NB4 (cell line): Measurements from ENCODE around the gene PCGF3.

Experiments
- DNase-seq: peaks from one replicate; pipeline ENCODE4 v3.0.0; 2010; ENCODE audit warnings: low read depth
- H3K4me3 ChIP-seq: one replicate; pipeline ENCODE4 v1.5.1; 2011; ENCODE audit warnings: mild to moderate bottlenecking, low read depth, low read length, moderate library complexity
- MAX ChIP-seq: IDR thresholded peaks from 2 replicates; pipeline ENCODE4 v1.6.1; 2011; ENCODE audit warnings: low read depth, low read length
- MYC ChIP-seq: IDR thresholded peaks from 2 replicates; pipeline ENCODE4 v1.6.1; 2011; ENCODE audit warnings: low read depth, low read length
- POLR2A ChIP-seq: IDR thresholded peaks from 2 replicates; pipeline ENCODE4 v1.6.1; 2011; ENCODE audit warnings: mild to moderate bottlenecking; ENCODE audit not compliant: insufficient read length; ENCODE audit errors: extremely low read depth
- TF ChIP-seq, protein P1 (sequence below): IDR thresholded peaks from one replicate; pipeline ENCODE4 v1.5.1; 2012; ENCODE audit warnings: low read depth, low read length

The PCGF3 gene

DNA sequence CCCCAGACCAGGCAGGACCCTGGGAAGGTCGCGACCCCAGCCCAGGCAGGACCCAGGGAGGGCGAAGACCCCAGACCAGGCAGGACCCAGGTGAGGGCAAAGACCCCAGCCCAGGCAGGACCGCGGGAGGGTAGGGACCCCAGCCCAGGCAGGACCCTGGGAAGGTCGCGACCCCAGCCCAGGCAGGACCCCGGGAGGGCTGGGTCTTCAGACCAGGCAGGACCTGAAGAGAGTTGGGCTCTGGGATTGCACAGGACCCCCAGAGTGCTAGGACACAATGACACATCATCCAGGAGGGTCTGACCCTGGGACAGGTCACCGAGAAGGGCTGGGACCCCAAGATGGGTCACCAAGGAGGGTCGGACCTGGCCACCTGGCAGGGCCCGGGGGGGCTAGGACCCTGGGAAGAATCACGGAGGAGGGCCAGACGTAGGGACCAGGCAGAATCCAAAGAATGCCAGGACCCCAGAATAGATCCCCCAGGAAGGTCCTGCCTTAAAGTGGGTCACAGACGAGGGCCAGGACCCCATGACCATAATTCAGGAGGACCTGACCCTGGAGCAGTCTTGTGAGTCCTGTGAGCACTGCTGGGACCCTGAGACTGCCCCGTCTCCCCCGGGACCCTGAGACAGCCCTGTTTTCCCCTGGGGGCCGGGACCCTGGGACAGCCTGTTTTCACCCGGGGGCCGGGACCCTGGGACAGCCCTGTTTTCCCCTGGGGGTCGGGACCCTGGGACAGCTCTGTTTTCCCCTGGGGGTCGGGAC lies 1.4 kb downstream of the PCGF3 start:
- TF ChIP-seq, protein P1, sequence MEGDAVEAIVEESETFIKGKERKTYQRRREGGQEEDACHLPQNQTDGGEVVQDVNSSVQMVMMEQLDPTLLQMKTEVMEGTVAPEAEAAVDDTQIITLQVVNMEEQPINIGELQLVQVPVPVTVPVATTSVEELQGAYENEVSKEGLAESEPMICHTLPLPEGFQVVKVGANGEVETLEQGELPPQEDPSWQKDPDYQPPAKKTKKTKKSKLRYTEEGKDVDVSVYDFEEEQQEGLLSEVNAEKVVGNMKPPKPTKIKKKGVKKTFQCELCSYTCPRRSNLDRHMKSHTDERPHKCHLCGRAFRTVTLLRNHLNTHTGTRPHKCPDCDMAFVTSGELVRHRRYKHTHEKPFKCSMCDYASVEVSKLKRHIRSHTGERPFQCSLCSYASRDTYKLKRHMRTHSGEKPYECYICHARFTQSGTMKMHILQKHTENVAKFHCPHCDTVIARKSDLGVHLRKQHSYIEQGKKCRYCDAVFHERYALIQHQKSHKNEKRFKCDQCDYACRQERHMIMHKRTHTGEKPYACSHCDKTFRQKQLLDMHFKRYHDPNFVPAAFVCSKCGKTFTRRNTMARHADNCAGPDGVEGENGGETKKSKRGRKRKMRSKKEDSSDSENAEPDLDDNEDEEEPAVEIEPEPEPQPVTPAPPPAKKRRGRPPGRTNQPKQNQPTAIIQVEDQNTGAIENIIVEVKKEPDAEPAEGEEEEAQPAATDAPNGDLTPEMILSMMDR, result no peak
- TF ChIP-seq MYC (no peak), MAX (no peak), POLR2A (no peak)
- DNase-seq, result no peak
- peak overlapping the region; percentile 9 for H3K4me3 ChIP-seq

DNA sequence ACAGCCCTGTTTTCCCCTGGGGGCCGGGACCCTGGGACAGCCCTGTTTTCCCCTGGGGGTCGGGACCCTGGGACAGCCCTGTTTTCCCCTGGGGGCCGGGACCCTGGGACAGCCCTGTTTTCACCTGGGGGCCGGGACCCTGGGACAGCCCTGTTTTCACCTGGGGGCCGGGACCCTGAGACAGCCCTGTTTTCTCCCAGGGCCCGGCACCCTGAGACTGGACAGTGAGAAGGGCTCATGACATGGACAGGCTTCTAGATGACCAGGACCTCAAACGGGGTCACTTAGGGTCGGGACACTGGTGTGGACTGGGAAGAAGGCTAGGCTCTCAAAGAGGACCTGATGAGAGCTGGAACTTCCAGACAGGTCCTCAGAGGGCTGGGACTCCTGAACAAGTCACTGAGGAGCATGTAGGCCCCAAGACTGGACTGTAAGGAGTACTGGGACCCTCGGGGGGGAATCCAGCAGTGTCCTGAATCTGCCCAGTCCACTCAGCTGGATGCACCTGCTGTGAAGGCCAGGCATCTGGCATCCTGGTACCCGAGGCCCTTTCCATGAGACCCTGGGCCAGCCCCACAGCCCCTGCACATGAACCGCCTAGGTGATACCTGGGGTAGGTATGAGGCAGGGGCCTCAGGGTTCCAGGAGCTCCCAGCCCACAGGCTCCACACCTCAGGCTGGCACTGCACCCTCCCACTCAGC lies 2.4 kb downstream of the PCGF3 start:
- TF ChIP-seq MYC (no peak), MAX (no peak), POLR2A (no peak)
- TF ChIP-seq, protein P1, result no peak
- no peak overlapping the region for H3K4me3 ChIP-seq
- DNase-seq, result no peak

GRCh38 chr4:708631-708933 lies 3.0 kb downstream of the PCGF3 start:
- DNase-seq, result no peak
- TF ChIP-seq MAX (no peak), MYC (no peak), POLR2A (no peak)
- TF ChIP-seq, protein P1, result no peak
- H3K4me3 ChIP-seq, result no peak overlapping the region

GRCh38 chr4:709348-709747 lies 3.7 kb downstream of the PCGF3 start:
- no peak for DNase-seq
- TF ChIP-seq, protein P1, result no peak
- TF ChIP-seq MAX (no peak), POLR2A (no peak), MYC (no peak)
- H3K4me3 ChIP-seq, result no peak overlapping the region

DNA sequence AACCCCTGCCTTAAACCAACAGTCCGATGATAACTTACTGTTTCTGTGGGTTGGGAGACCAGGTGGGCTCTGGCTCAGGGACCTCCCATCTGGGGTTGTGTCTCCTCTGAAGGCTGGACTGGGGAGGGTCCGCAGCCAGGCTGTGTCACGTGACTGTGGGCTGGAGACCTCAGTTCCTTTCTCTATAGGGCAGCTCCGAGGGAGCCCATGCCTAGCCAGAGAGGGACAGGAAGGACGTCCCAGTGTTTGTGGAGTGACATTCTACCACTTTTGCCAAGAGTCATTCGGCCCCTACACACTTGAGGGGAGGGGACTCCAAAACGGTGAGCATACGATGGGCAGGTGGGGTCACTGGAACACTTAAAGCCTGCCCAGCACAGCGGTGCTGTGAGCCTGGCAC lies 4.5 kb downstream of the PCGF3 start:
- no peak for DNase-seq
- no peak overlapping the region for H3K4me3 ChIP-seq
- TF ChIP-seq, protein P1, result no peak
- no peak for TF ChIP-seq MAX
- no peak for TF ChIP-seq POLR2A
- TF ChIP-seq MYC, result no peak
